Measurements from ENCODE around the gene S100A12.

S100A12 gene

DNA sequence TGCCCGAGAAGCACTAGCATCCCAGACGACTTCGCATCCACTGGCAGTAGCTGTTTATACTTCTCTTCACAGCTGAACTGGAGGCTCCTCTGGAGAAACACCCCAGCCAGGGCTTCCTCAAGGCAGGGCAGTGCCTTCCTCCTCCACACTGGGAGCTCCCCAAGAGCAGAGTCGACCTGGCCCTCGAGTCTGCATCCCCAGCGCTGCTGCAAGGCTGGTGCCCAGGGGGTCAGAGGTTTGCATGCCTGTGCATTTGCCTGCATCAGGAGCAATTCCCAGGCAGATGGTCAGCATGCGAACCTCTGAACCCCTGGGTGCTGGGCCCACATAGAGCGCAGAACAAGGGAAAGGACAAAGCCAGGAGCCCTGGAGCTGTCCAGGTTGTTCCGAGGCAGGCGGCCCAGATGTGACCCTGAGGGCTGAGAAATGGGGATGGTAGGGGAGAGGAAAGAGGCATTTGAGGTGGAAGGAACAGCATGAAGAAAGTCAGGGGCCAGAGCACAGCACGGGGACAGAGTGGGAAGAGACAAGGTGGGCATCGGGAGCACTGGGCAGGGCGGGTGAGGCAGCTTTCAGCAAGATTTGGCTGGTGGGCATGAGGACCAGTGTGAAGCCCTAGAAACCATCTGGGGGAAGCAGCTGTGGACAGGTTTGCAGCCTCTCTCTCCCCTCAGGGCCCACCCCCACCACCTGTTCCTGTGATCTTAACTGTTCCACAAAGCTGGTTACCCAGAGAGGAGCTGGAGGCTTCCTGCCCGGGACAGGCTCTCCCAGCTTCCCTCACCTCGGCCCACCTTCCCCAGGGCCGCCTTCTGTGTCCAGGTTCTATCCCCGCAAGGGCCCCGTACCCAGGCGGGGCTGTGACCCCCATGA lies 21.9 kb upstream of the S100A12 start:
- in situ Hi-C loops (cut with MboI; ENCODE audit: low sequenced_read_pairs): no loop called here

GRCh38 chr1:153396461-153396860 lies 21.0 kb upstream of the S100A12 start:
- in situ Hi-C loops (cut with MboI; ENCODE audit: low sequenced_read_pairs): no loop called here

DNA sequence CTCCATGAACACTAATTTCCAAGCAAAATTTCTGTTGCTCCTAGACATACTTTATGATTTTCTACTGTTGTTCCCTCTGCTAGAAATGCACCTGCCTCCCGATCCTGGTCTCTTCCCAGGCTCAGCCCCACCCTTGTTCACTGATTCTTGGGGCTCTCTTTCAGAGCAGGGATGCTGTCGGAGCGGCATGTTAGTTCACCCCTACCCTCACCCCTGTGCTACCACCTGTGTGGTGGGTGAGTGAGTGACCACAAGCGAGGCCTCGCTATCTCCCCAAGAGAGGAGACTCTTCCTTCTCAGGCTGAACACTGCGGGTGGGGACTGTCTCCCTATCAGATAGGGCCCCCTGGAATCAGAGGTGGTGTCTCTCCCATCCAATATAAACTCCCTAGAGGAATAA lies 20.4 kb upstream of the S100A12 start:
- in situ Hi-C loops (cut with MboI; ENCODE audit: low sequenced_read_pairs): no loop called here

DNA sequence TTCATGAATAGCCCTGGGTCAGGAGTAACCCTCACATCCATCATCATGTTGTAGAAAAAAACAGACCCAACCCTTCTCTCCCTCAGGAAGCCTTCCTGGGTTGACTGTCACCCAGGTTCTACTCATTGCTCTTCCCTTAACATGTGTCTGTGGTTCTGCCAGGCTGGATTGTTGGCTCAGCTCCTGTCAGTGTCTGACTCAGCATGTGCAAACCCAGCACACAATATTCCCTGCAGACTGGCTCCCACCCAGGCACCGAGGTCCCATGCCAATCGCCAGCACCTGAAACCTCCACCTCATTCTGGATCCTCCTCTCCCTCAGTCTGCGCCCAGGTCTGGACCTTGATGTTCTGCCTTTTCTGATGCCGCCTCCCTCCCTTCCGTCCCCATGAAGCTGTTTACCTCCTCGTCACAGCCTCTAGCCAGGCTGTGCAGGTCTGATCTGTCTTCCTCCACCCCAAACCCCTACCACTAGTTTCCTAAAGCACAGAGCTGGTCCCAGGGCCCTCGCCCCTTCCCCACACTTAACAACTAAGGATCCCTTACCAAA lies 19.8 kb upstream of the S100A12 start:
- in situ Hi-C loops (cut with MboI; ENCODE audit: low sequenced_read_pairs): no loop called here

- in situ Hi-C loops (cut with MboI; ENCODE audit: low sequenced_read_pairs): no loop called here
Measured at GRCh38 chr1:153394391-153394790, 19.0 kb upstream of the S100A12 start.

DNA sequence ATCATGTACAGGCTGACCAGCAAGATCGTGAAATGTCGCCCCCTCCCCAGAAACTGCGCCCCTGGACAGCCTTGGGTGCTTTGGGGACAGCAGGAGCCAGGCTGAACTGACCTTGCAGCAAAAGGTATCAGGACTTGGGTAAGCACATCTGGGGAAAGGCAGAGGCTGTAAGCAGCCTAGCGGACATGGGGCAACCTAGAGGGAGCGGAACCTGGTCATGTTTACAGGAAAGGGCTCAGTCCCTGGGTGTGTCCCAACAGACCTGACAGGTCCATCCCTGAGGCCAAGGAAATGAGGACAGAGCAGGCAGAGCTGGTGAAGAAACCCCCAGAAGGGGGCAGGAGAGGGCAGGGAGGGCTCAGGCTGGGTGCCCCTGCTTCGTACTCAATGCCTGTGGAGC lies 18.5 kb upstream of the S100A12 start:
- in situ Hi-C loops (cut with MboI; ENCODE audit: low sequenced_read_pairs): no loop called here

DNA sequence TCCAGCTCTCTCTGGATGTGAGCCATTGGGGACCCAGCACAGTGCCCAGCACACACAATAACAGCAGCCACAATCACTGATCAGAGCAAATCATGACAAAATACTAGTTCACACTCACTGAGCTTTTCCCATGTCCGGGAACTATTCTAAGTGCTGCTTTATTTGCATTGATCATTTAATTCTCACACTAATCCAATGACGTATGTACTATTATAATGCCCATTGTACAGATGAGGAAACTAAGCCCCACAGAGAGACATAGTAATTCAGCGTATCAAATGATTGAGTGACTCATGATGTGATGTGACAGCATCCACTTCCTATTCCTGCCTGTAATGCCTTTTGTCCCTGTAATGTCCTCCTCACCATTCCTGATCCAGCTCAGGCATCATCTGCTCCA lies 17.4 kb upstream of the S100A12 start:
- in situ Hi-C loops (cut with MboI; ENCODE audit: low sequenced_read_pairs): no loop called here

DNA sequence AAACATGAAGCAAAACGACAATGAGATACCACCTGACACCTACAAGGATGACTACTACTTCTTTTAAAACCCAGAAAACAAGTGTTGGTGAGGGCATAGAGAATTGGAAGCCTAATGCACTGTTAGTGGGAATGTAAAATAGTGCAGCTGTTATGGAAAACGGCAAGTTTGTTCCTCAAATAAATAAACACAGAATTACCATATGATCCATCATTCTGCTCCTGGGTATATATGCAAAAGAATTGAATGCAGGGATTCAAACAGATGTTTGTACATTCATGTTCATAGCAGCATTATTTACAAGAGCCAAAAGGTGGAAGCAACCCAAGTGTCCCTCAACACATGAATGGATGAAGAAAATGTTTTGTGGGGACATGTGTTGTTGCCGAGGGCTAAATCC lies 16.8 kb upstream of the S100A12 start:
- in situ Hi-C loops (cut with MboI; ENCODE audit: low sequenced_read_pairs): no loop called here

DNA sequence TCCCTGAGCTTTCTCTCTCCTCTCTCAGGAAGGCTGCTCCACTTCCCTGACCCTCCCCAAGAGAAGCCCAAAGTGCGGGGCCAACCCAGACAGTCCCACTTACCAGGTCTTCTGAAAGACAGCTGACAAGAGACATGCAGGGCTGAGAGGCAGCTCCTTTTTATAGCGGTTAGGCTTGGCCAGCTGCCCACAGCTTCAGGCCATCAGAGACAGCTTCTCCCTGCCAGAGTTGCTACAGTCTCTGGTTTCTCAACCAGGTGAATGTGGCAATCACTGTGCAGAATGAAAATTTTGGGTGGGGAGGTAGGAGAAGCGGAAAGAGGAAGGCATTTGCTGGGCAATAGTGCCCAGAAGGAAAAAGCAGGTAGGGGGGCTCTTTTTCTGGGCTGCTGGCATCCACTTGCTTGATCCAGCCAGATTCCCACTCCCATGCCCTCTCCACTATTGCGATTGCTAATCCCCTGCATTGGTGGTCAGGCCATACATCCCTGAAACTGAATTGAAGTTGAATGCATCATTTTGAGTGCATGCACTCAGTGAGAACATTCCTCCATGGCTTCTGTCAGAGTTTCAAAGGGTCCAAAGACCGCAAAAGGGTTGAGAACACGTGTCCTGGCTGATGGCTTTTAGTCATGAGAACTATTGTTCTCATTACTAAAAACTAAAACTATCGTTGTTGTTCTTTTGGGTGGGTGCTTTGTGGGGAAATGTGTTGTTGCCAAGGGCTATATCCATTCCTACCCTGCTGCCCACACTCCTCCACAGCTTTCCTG lies 15.7 kb upstream of the S100A12 start, which contains the start of gene S100A8:
TSS of gene S100A8 (minus strand) at position 136 of the 773 bp plus-strand sequence. CDS start 538 bp downstream, outside the sequence.
- in situ Hi-C loops (cut with MboI; ENCODE audit: low sequenced_read_pairs): no loop called here

DNA sequence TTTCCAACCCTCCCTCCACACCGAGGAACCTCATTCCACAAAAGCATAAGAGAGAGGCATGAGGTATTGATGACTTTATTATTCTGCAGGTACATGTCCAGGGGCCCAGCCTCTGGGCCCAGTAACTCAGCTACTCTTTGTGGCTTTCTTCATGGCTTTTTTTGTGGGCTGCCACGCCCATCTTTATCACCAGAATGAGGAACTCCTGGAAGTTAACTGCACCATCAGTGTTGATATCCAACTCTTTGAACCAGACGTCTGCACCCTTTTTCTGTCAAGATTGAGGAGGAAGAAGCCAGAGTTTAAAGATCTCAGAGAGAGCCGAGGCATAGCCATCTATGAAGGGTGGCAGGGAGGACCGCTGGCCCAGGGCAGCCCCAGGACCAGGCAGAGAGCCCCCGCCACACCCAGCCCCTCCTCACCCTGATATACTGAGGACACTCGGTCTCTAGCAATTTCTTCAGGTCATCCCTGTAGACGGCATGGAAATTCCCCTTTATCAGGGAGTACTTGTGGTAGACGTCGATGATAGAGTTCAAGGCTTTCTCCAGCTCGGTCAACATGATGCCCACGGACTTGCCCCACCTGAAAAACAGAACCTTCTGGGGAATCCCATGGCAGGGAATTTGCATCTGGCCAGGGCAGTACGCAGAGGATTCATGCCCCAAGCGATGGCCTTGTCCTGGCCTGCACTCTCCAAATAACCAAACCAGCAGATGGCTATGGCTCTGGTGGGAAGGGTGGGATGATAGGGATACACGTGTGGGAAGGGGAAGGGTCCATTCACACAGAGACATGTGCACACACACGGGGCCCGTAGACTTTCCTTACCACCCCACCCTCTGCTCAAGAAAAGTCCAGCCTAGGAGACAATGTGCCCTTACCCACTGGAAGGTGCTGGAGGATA lies 14.8 kb upstream of the S100A12 start:
- in situ Hi-C loops (cut with MboI; ENCODE audit: low sequenced_read_pairs): no loop called here

- in situ Hi-C loops (cut with MboI; ENCODE audit: low sequenced_read_pairs): no loop called here
Measured at GRCh38 chr1:153389401-153389800, 14.0 kb upstream of the S100A12 start.

DNA sequence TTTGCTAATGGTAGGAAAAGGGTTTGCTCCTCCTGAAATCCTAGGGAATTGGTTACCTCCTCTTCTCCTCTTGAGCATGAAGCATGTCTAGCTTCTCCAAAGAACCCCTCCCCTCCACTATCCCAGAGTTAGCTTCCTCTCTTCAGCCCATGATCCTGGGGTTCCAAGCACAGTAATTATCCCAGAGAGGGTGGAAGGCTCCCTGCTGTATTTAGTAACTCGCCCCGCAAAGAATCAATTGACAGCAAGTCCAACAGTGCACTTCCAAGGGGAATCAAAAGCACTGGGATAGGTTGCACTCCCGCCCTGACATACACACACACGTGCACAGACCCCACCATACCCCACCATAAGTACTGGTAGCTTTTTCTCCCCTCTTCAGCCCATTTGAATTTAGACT lies 12.4 kb upstream of the S100A12 start:
- in situ Hi-C loops (cut with MboI; ENCODE audit: low sequenced_read_pairs): no loop called here

GRCh38 chr1:153387001-153387400 lies 11.6 kb upstream of the S100A12 start:
- in situ Hi-C loops (cut with MboI; ENCODE audit: low sequenced_read_pairs): no loop called here

DNA sequence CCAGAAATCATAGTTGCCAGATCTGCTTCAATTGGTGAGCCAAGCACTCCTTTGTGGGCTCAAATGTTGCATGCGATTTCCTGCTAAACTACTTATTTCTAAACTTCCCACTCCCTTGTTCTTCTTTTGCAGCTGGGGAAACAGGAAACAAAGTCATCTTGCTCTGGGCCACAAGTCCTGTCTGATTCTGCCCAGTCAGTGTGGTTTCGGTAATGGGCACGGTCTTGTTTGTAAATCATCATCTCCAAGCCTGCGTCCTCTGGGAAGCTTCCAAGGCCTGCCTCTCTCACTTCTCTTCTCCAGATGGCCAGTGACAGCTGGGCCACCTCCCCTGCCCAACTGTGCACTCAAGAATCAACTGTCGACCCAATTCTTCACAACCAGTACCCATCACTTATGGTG lies 11.1 kb upstream of the S100A12 start:
- in situ Hi-C loops (cut with MboI; ENCODE audit: low sequenced_read_pairs): no loop called here

DNA sequence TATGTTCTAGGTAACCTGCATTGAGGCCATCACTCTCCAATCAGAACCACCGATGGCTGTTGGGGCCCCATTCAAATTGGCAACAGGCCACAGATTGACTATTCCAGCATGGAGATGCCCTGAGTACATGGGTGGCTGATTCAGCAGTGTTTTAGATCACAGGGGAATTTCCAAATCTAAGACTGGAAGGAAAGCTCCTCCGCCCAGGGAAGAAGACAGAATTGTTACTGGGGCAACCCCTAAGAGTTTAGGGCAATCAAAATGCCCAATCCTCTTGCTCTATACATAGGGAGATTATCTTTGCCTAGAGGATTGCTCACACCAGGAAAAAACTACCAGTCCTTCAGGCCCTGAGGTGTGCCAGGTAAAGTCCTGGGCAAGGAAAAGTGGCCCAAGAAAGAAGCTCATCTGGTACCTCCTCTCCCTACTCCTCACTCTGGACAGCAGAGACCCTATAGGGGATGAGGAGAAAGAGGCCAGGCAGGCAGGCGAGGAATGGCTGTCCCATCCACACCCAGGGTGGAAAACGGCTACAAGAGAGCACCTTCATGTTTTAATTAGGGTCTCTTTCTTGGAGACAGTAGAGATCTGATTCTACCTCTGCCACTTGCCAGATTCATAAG lies 9.6 kb upstream of the S100A12 start:
- in situ Hi-C loops (cut with MboI; ENCODE audit: low sequenced_read_pairs): no loop called here

- in situ Hi-C loops (cut with MboI; ENCODE audit: low sequenced_read_pairs): no loop called here
Measured at GRCh38 chr1:153380711-153381110, 5.3 kb upstream of the S100A12 start.

DNA sequence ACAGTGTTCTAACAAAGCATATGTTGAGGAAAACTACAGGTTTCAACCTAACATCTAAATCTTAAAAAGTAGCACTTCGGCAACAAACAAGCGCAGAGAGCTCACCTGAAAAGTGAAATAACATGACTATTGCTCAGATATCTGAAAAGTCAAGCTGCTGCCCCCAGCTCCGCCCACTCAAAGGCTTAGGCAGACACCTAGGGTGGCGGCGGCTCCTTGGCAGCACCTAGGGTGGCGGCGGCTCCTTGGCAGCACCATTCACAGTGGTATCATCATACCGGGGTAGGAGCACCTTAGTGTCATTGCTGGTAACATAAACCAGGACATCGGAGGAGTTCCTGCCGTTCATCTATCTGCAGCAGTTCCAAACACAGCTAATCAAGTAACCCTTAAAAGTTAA lies 4.2 kb upstream of the S100A12 start:
- in situ Hi-C loops (cut with MboI; ENCODE audit: low sequenced_read_pairs): no loop called here

GRCh38 chr1:153374071-153374470 lies 1.4 kb downstream of the S100A12 start:
- in situ Hi-C loops (cut with MboI; ENCODE audit: low sequenced_read_pairs): no loop called here

DNA sequence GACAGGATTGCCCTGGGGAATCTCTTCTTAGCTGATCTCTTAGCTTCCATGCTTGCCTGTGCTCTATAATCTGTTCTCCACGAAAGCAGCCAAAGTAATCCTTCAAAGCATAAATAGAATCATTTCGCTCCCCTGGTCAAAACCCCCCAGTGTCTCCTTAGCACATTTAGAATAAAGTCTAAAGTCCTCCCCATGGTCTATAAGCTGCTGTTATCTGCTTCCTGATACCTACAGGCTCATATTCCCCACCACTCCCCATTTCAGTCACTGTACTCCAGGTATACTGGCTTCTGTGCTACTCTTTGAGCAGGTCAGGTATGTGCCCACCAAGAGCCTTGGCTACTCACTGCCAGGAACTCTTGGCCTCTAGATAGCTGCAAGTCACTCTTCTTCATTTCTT lies 2.9 kb downstream of the S100A12 start:
- in situ Hi-C loops (cut with MboI; ENCODE audit: low sequenced_read_pairs): no loop called here

DNA sequence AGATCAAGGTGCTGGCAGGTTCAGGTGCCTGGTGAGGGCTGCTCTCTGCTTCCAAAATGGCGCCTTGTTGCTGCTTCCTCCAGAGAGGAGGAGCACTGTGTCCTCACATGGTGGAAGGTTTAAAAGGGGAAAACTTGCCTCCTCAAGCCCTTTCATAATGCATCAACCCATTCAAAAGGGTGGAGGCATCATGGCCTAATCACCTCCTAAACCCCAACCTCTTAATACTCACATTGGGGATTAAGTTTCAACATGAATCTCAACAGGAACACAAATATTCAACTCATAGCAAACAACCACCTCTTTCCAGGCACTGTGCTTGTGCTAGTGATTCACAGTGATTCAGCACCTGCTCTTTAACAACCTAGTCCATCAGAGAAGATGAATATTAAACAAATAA lies 4.2 kb downstream of the S100A12 start:
- in situ Hi-C loops (cut with MboI; ENCODE audit: low sequenced_read_pairs): no loop called here
